H1 (cell line): ENCODE data around the gene NINJ2. TPM values are rescaled to one million over a fixed set of nuclear protein-coding genes. Genes with fewer than 3 reads are reported as not detected.
A peak's percentile ranks its signal among the peaks of the same experiment; 100 is the strongest.

Source experiments
- CTCF ChIA-PET: fragments of 300-600 bp; sonication (Branson Sonifier 250); formaldehyde crosslinking; loops from one replicate; lab custom pipeline; 2021; ENCODE audit not compliant: partially characterized antibody; lab: Charles Lee
- POLR2A ChIA-PET: fragments of 300-600 bp; sonication (Branson Sonifier 250); formaldehyde crosslinking; loops from one replicate; lab custom pipeline; 2021; ENCODE audit warnings: inconsistent platforms; ENCODE audit not compliant: partially characterized antibody; lab: Charles Lee
- DNase-seq, 2 experiments: peaks; one replicate each; pipeline versions ENCODE4 v3.0.0 to v3.0.0-alpha.2; 2010 to 2022; ENCODE audit warnings: low spot score in 2 of 2, low read depth in 1 of 2, mixed read lengths in 1 of 2
- FAIRE-seq: peaks from 2 replicates; lab custom pipeline; 2011; peaks lifted over from hg19 to GRCh38; lab: Jason Lieb, UNC
- H2AFZ ChIP-seq: 2 replicates; pipeline ENCODE4 v1.8.1; 2012; ENCODE audit warnings: low read length, inconsistent platforms
- H2AK5ac ChIP-seq: 2 replicates; pipeline ENCODE4 v1.6.1; 2013; ENCODE audit warnings: low read depth, low read length
- H2BK120ac ChIP-seq: replicated peaks from 2 replicates; pipeline ENCODE3; 2013; ENCODE audit warnings: low read depth, low read length, inconsistent platforms
- H2BK12ac ChIP-seq: 2 replicates; pipeline ENCODE4 v1.6.1; 2013; ENCODE audit warnings: low read depth, low read length
- H2BK15ac ChIP-seq: 2 replicates; pipeline ENCODE4 v1.6.1; 2013; ENCODE audit warnings: low read length
- H2BK20ac ChIP-seq: 2 replicates; pipeline ENCODE4 v1.6.1; 2013; ENCODE audit warnings: low read length
- H2BK5ac ChIP-seq: 2 replicates; pipeline ENCODE4 v1.6.1; 2013; ENCODE audit warnings: low read depth, low read length
- H3K14ac ChIP-seq: 2 replicates; pipeline ENCODE4 v1.6.1; 2013; ENCODE audit warnings: inconsistent platforms; ENCODE audit not compliant: insufficient read length
- H3K18ac ChIP-seq: 2 replicates; pipeline ENCODE4 v1.6.1; 2013; ENCODE audit warnings: low read length; ENCODE audit errors: extremely low read depth
- H3K23ac ChIP-seq: 2 replicates; pipeline ENCODE4 v1.6.1; 2013; ENCODE audit warnings: inconsistent platforms; ENCODE audit not compliant: insufficient read length
- H3K23me2 ChIP-seq: 2 replicates; pipeline ENCODE4 v1.6.1; 2013; ENCODE audit warnings: low read depth, low read length
- H3K27ac ChIP-seq: 2 replicates; pipeline ENCODE4 v1.6.1; 2011; ENCODE audit warnings: low read depth, low read length, inconsistent platforms
- H3K27me3 ChIP-seq, 4 experiments: replicated peaks in 1 of 4; 1 replicate in 1 of 4; 2 replicates in 3 of 4; pipeline versions ENCODE4 v1.6.1 to v1.8.1; 2011 to 2013; ENCODE audit warnings: low read length in 3 of 4, mild to moderate bottlenecking in 3 of 4, inconsistent platforms in 2 of 4, mixed read lengths in 2 of 4, moderate library complexity in 1 of 4; ENCODE audit not compliant: control insufficient read depth in 3 of 4, insufficient read depth in 3 of 4; ENCODE audit errors: extremely low read depth in 1 of 4
- H3K36me3 ChIP-seq, 4 experiments: 2 replicates each; pipeline versions ENCODE4 v1.6.1 to v1.8.1; 2011 to 2013; ENCODE audit warnings: mild to moderate bottlenecking in 4 of 4, low read length in 3 of 4, moderate library complexity in 2 of 4, control low read depth in 1 of 4, inconsistent platforms in 1 of 4; ENCODE audit not compliant: insufficient read depth in 4 of 4, control insufficient read depth in 2 of 4
- H3K4ac ChIP-seq: replicated peaks from 2 replicates; pipeline ENCODE3; 2013; ENCODE audit warnings: low read length, low read depth, mixed read lengths, inconsistent platforms; ENCODE audit not compliant: insufficient read length
- H3K4me1 ChIP-seq, 4 experiments: replicated peaks in 1 of 4; 1 replicate in 1 of 4; 2 replicates in 3 of 4; pipeline versions ENCODE4 v1.6.1 to v1.8.1; 2011 to 2013; ENCODE audit warnings: low read length in 3 of 4, inconsistent platforms in 2 of 4, mixed read lengths in 1 of 4; ENCODE audit not compliant: insufficient read depth in 4 of 4, control insufficient read depth in 3 of 4
- H3K4me2 ChIP-seq, 2 experiments: 2 replicates each; pipeline versions ENCODE4 v1.6.1 to v1.8.1; 2011 to 2013; ENCODE audit warnings: low read depth in 2 of 2, low read length in 2 of 2, control low read depth in 1 of 2, inconsistent platforms in 1 of 2, mild to moderate bottlenecking in 1 of 2; ENCODE audit not compliant: insufficient read depth in 1 of 2
- H3K4me3 ChIP-seq, 4 experiments: fragments of 200-600, 300-600 bp in 1 of 4; sonication (generic), shearing (Covaris generic), sonication (Bioruptor Twin) in 1 of 4; 2 replicates each; pipeline versions ENCODE4 v1.5.1 to v1.8.1; 2011 to 2016; ENCODE audit warnings: low read length in 4 of 4, low read depth in 3 of 4, control low read depth in 2 of 4, inconsistent platforms in 2 of 4, mild to moderate bottlenecking in 2 of 4, mixed read lengths in 1 of 4, moderate library complexity in 1 of 4; ENCODE audit not compliant: insufficient read depth in 2 of 4; ENCODE audit errors: extremely low read depth in 1 of 4
- H3K56ac ChIP-seq: replicated peaks from 2 replicates; pipeline ENCODE3; 2013; ENCODE audit warnings: low read depth, mild to moderate bottlenecking, mixed read lengths, low read length, inconsistent platforms; ENCODE audit not compliant: insufficient read length
- H3K79me1 ChIP-seq: 2 replicates; pipeline ENCODE4 v1.6.1; 2013; ENCODE audit warnings: low read depth, low read length, control low read depth
- H3K79me2 ChIP-seq, 2 experiments: 2 replicates each; pipeline versions ENCODE4 v1.6.1 to v1.8.1; 2012 to 2013; ENCODE audit warnings: low read length in 2 of 2, mild to moderate bottlenecking in 2 of 2, inconsistent platforms in 1 of 2; ENCODE audit not compliant: insufficient read depth in 2 of 2, control insufficient read depth in 1 of 2
- H3K9ac ChIP-seq, 4 experiments: replicated peaks in 1 of 4; 1 replicate in 1 of 4; 2 replicates in 3 of 4; pipeline versions ENCODE4 v1.6.1 to v1.8.1; 2011 to 2013; ENCODE audit warnings: low read depth in 3 of 4, low read length in 3 of 4, control low read depth in 2 of 4, mild to moderate bottlenecking in 2 of 4, moderate library complexity in 2 of 4, inconsistent platforms in 1 of 4; ENCODE audit errors: extremely low read depth in 1 of 4
- H3K9me3 ChIP-seq, 2 experiments: 2 replicates each; pipeline versions ENCODE4 v1.6.1 to v1.8.1; 2012 to 2013; ENCODE audit warnings: mild to moderate bottlenecking in 2 of 2, moderate library complexity in 2 of 2, control low read depth in 1 of 2, inconsistent platforms in 1 of 2, low read depth in 1 of 2, low read length in 1 of 2, mixed read lengths in 1 of 2; ENCODE audit not compliant: insufficient read depth in 2 of 2
- H4K20me1 ChIP-seq, 2 experiments: replicated peaks in 1 of 2; 2 replicates each; pipeline versions ENCODE3 to v1.8.1; 2011 to 2013; ENCODE audit warnings: inconsistent platforms in 2 of 2, low read length in 2 of 2, mild to moderate bottlenecking in 1 of 2; ENCODE audit not compliant: insufficient read depth in 2 of 2, control insufficient read depth in 1 of 2
- H4K5ac ChIP-seq: 2 replicates; pipeline ENCODE4 v1.6.1; 2013; ENCODE audit warnings: low read length, low read depth, mixed read lengths, inconsistent platforms; ENCODE audit not compliant: insufficient read length
- H4K8ac ChIP-seq: 2 replicates; pipeline ENCODE4 v1.8.0; 2013; ENCODE audit warnings: mild to moderate bottlenecking, moderate library complexity, low read length, inconsistent platforms; ENCODE audit not compliant: insufficient read depth; ENCODE audit errors: extremely low read depth
- H4K91ac ChIP-seq: replicated peaks from 2 replicates; pipeline ENCODE3; 2013; ENCODE audit warnings: low read length, mixed read lengths, inconsistent platforms; ENCODE audit not compliant: insufficient read length
- EP300 ChIP-seq, 2 experiments: IDR thresholded peaks; 1 replicate in 1 of 2; 2 replicates in 1 of 2; pipeline ENCODE4 v1.6.1; 2011 to 2012; ENCODE audit warnings: low read depth in 2 of 2, low read length in 2 of 2, mild to moderate bottlenecking in 2 of 2, borderline replicate concordance in 1 of 2, inconsistent platforms in 1 of 2, moderate library complexity in 1 of 2
- GABPA ChIP-seq: IDR thresholded peaks from 2 replicates; pipeline ENCODE4 v1.6.1; 2011; ENCODE audit warnings: mild to moderate bottlenecking, low read length, moderate library complexity, borderline replicate concordance; ENCODE audit not compliant: insufficient read depth
- RAD21 ChIP-seq, 2 experiments: IDR thresholded peaks in 1 of 2; conservative IDR thresholded peaks in 1 of 2; 2 replicates each; pipeline ENCODE4 v1.6.1; 2011; ENCODE audit warnings: low read depth in 2 of 2, low read length in 2 of 2, improper control_type of control experiment in 1 of 2, inconsistent platforms in 1 of 2, mild to moderate bottlenecking in 1 of 2, moderate library complexity in 1 of 2
- SIN3A ChIP-seq, 2 experiments: IDR thresholded peaks in 1 of 2; conservative IDR thresholded peaks in 1 of 2; 2 replicates each; pipeline ENCODE4 v1.6.1; 2011 to 2012; ENCODE audit warnings: low read length in 2 of 2, improper control_type of control experiment in 1 of 2, low read depth in 1 of 2, mild to moderate bottlenecking in 1 of 2
- TBP ChIP-seq: IDR thresholded peaks from 2 replicates; pipeline ENCODE4 v1.6.1; 2011; ENCODE audit warnings: low read depth, low read length, improper control_type of control experiment
- ZNF274 ChIP-seq: IDR thresholded peaks from 2 replicates; pipeline ENCODE4 v1.7.0; 2012; ENCODE audit warnings: low read length, borderline replicate concordance; ENCODE audit errors: extremely low read depth
- WGBS, 2 experiments: shearing (Covaris generic) in 1 of 2; methylation state at CpG; one replicate each; pipeline versions ENCODE4 v1.1.6 to v1.1.7; 2013 to 2015; ENCODE audit warnings: low lambda C conversion rate in 2 of 2, mixed read lengths in 2 of 2, inconsistent platforms in 1 of 2, low coverage in 1 of 2, missing lambda C conversion rate in 1 of 2; ENCODE audit not compliant: insufficient replicate concordance in 2 of 2, insufficient coverage in 1 of 2, insufficient read length in 1 of 2; ENCODE audit errors: extremely low coverage in 1 of 2, missing lambda C conversion rate in 1 of 2; 5-methylcytosine and 5-hydroxymethylcytosine counted together
- polyA plus RNA-seq, 7 experiments: library from polyadenylated mRNA; depleted of rRNA in 3 of 7; stranded (reverse) in 5 of 7; unstranded in 2 of 7; fragments of >200 nt in 5 of 7; fragments of 200-250 nt in 2 of 7; gene quantifications; 1 replicate in 5 of 7; 2 replicates in 1 of 7; 4 replicates in 1 of 7; pipeline versions ENCODE4 v1.2.1 to v1.2.3, GENCODE V29; 2011 to 2013; ENCODE audit warnings: missing spikeins in 2 of 7, mixed read lengths in 2 of 7
- total RNA-seq: library from RNA; stranded (reverse); fragmentation: NEBNext Ultra II Directional; extraction: Animal tissue kit (Norgen Biotek cat#: 25700); gene quantifications from 2 replicates; pipeline ENCODE4 v1.2.1, GENCODE V29; 2021
- TF ChIP-seq, protein P1 (sequence below): IDR thresholded peaks from 2 replicates; pipeline ENCODE4 v1.6.1; 2011; ENCODE audit warnings: low read depth, mild to moderate bottlenecking, low read length; ENCODE audit not compliant: insufficient read depth
- TF ChIP-seq, protein P2 (sequence below): IDR thresholded peaks from 2 replicates; pipeline ENCODE4 v1.6.1; 2011; ENCODE audit warnings: low read length, improper control_type of control experiment

The NINJ2 gene
- total and polyA plus RNA-seq, 2 of the 8 experiments (the other 6 are each of a cell fraction or from before 2014, with no cell fraction given), result 1.4 TPM; not detected in 1

DNA sequence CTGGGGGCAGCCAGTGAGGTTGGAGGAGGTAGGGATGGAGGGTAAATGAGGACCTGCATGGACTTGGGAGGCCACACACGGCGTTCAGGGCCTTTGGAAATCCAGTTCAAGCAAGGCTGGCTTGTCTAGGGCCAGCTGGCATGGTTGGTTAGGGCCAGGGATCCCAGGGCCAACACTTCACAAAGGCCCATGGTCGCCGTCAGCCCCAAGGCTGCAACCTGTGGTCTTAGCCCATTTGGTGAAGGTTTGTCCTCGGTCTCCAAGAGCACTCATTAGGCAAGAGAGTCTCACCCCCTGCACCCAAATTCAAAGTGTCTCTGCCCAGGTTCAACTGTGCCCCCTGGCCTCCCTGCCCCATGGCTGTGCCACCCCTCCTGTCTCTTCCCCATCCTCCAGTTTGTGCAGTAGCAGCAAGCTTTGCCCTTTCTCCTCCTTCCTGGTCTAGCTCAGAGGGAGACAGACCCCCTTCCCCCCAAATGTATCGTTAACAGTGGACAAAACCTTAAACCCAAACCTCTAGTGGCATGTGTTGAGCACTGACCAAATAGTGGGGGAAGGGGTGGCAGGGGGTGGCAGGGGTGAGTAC is 94.1 kb downstream of the NINJ2 start:
- peak overlapping the region; percentile 87 to 98; a peak in 2 of 4 replicates for H3K4me2 ChIP-seq
- POLR2A ChIA-PET, result interaction anchor here (2.4 kb wide), 1 partner anchor 182 kb away, joined by 7 read pairs; the partner anchor contains the start of gene WNK1
- H2AFZ ChIP-seq, result peak overlapping the region; percentile 80; the same call in 1 of the 2 replicates
- TF ChIP-seq, protein P1, sequence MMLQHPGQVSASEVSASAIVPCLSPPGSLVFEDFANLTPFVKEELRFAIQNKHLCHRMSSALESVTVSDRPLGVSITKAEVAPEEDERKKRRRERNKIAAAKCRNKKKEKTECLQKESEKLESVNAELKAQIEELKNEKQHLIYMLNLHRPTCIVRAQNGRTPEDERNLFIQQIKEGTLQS, result no peak
- TF ChIP-seq RAD21 (IDR thresholded peaks at IDR 0.05 in 1 of 2, conservative IDR thresholded peaks at IDR 0.05 in 1 of 2; ENCODE audit: low read depth in 2 of 2, low read length in 2 of 2) (no peak), SIN3A (conservative IDR thresholded peaks at IDR 0.05 in 1 of 2, IDR thresholded peaks at IDR 0.05 in 1 of 2; ENCODE audit: low read depth in 1 of 2, low read length in 2 of 2) (no peak), TBP (no peak), EP300 (IDR thresholded peaks at IDR 0.05; ENCODE audit: borderline replicate concordance in 1 of 2, low read depth in 2 of 2, low read length in 2 of 2) (no peak), GABPA (no peak), ZNF274 (no peak)
- TF ChIP-seq, protein P2, sequence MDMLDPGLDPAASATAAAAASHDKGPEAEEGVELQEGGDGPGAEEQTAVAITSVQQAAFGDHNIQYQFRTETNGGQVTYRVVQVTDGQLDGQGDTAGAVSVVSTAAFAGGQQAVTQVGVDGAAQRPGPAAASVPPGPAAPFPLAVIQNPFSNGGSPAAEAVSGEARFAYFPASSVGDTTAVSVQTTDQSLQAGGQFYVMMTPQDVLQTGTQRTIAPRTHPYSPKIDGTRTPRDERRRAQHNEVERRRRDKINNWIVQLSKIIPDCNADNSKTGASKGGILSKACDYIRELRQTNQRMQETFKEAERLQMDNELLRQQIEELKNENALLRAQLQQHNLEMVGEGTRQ, result no peak

More for the DNA sequence above, 94.1 kb downstream of the NINJ2 start:
- 79% methylated on average over 6 of the region's 6 CpGs; no CpG with 5 or more reads in 1 of the 2 experiments for WGBS, 2 experiments
- no peak for DNase-seq
- FAIRE-seq, result no peak
- H3K4ac ChIP-seq, result peak overlapping the region; percentile 57
- H2BK120ac ChIP-seq, result no peak overlapping the region
- peak overlapping the region; percentile 53; the same call in 1 of the 2 replicates for H4K8ac ChIP-seq
- H2BK15ac ChIP-seq, result no peak overlapping the region; the same call in 1 of the 2 replicates
- H3K18ac ChIP-seq, result no peak overlapping the region; the same call in 1 of the 2 replicates
- H3K9ac ChIP-seq, result no peak overlapping the region
- peaks cover 0 to 9% (median 6%) of the 10 kb centered on the region in 4 experiments; a peak in 5 of 7 replicates for H3K4me1 ChIP-seq
- H2BK5ac ChIP-seq, result no peak overlapping the region; the same call in 1 of the 2 replicates
- H3K9me3 ChIP-seq, result no peaks in the 10 kb centered on the region
- no peaks in the 10 kb centered on the region for H3K79me1 ChIP-seq
- CTCF ChIA-PET, result interaction anchor here (0.8 to 3.6 kb wide), 22 partner anchors 9 to 549 kb away, joined by 3 to 18 read pairs (median 5); no protein-coding TSS in a partner anchor
- H3K27me3 ChIP-seq, result peaks cover 0 to 4% (median 3%) of the 10 kb centered on the region in 4 experiments; a peak in 2 of 7 replicates
- H3K79me2 ChIP-seq, result no peaks in the 10 kb centered on the region
- H3K23me2 ChIP-seq, result peaks cover 9% of the 10 kb centered on the region
- H2AK5ac ChIP-seq, result no peak overlapping the region
- no peak overlapping the region for H3K56ac ChIP-seq
- H3K27ac ChIP-seq, result no peak overlapping the region
- H2BK20ac ChIP-seq, result no peak overlapping the region
- 0 out of 2 replicates have a peak overlapping the region, but pooled peaks have one; percentile 39 for H2BK12ac ChIP-seq
- no peak overlapping the region for H4K5ac ChIP-seq
- peak overlapping the region in 3 of 4 experiments; percentile 59 to 82 (median 69); a peak in 4 of 8 replicates for H3K4me3 ChIP-seq
- H3K36me3 ChIP-seq, result no peaks in the 10 kb centered on the region
- H4K91ac ChIP-seq, result peak overlapping the region; percentile 70
- no peaks in the 10 kb centered on the region for H4K20me1 ChIP-seq
- H3K23ac ChIP-seq, result no peak overlapping the region
- no peak overlapping the region for H3K14ac ChIP-seq
